BLaER1 (cell line): ENCODE measurements around the gene ASL.
A peak's percentile ranks its signal among the peaks of the same experiment; 100 is the strongest.
"Not testable (repeated sequence)": the region's sequence is repeated elsewhere in the genome, so short reads cannot be mapped to it uniquely, and the experiment has no call there.

Experiments used
- H3K27ac ChIP-seq: shearing (Covaris generic); formaldehyde crosslinking; 2 replicates; pipeline ENCODE4 v1.8.1; 2022
- H3K27me3 ChIP-seq: shearing (Covaris generic); formaldehyde crosslinking; 2 replicates; pipeline ENCODE4 v1.8.1; 2022
- H3K36me3 ChIP-seq: shearing (Covaris generic); formaldehyde crosslinking; 2 replicates; pipeline ENCODE4 v1.8.1; 2022
- H3K4me1 ChIP-seq: shearing (Covaris generic); formaldehyde crosslinking; 2 replicates; pipeline ENCODE4 v1.8.1; 2022
- H3K4me2 ChIP-seq: shearing (Covaris generic); formaldehyde crosslinking; 2 replicates; pipeline ENCODE4 v1.8.1; 2022
- H3K4me3 ChIP-seq: shearing (Covaris generic); formaldehyde crosslinking; 2 replicates; pipeline ENCODE4 v1.8.1; 2022
- H3K9ac ChIP-seq: shearing (Covaris generic); formaldehyde crosslinking; 2 replicates; pipeline ENCODE4 v1.8.1; 2022
- H3K9me3 ChIP-seq: shearing (Covaris generic); formaldehyde crosslinking; 2 replicates; pipeline ENCODE4 v1.8.1; 2022
- H4K20me1 ChIP-seq: shearing (Covaris generic); formaldehyde crosslinking; 2 replicates; pipeline ENCODE4 v1.8.1; 2022
- Cebpa-rat ChIP-seq: shearing (Covaris generic); IDR thresholded peaks from 2 replicates; pipeline ENCODE4 v1.8.1; 2022

ASL gene

DNA sequence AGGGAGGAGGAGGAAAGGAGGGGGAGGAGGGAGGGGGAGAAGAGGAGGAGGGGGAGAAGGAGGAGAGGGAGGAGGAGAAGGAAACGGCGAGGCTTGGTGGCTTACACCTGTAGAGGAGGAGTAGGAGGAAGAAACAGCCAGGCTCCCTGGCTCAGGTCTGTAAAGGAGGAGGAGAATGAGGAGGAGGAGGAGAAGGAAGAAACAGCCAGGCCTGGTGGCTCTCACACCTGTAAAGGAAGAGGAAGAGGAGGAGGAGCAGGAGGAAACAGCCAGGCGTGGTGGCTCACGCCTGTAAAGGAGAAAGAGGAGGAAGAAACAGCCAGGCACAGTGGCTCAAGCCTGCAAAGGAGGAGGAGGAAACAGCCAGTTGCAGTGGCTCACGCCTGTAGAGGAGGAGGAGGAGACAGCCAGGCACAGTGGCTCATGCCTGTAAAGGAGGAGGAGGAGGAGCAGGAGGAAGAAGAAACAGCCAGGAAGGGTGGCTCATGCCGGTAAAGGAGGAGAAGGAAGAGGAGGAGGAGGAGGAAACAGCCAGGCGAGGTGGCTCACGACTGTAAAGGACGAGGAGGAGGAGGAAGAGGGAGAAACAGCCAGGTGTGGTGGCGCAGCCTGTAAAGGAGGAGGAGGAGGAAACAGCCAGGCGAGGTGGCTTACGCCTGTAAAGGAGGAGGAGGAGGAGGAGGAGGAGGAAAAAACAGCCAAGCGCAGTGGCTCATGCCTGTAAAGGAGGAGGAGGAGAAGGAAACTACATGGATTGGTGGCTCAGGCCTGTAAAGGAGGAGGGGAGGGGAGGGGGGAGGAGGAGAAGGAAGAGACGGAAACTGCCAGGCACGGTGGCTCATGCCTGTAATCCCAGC lies 24.2 kb downstream of the ASL start:
- Histone ChIP-seq H3K4me3 (peak overlapping the region; percentile 64), H3K9ac (peak overlapping the region; percentile 71), H3K4me1 (peaks cover 13% of the 10 kb centered on the region), H3K36me3 (no peaks in the 10 kb centered on the region; the same call in 1 of the 2 replicates), H3K9me3 (no peaks in the 10 kb centered on the region), H4K20me1 (no peaks in the 10 kb centered on the region), H3K27ac (peak overlapping the region; percentile 76), H3K27me3 (no peaks in the 10 kb centered on the region), H3K4me2 (peak overlapping the region; percentile 85)
- no peak for TF ChIP-seq Cebpa-rat

GRCh38 chr7:66100408-66101050 lies 24.9 kb downstream of the ASL start:
- no peak for TF ChIP-seq Cebpa-rat
- H3K27me3 ChIP-seq = no peaks in the 10 kb centered on the region
- H3K4me3 ChIP-seq = peak overlapping the region; percentile 64
- no peaks in the 10 kb centered on the region for H3K9me3 ChIP-seq
- peak overlapping the region; percentile 71 for H3K9ac ChIP-seq
- peaks cover 13% of the 10 kb centered on the region for H3K4me1 ChIP-seq
- no peaks in the 10 kb centered on the region for H4K20me1 ChIP-seq
- H3K27ac ChIP-seq = peak overlapping the region; percentile 76
- H3K36me3 ChIP-seq = no peaks in the 10 kb centered on the region; the same call in 1 of the 2 replicates
- peak overlapping the region; percentile 85 for H3K4me2 ChIP-seq

DNA sequence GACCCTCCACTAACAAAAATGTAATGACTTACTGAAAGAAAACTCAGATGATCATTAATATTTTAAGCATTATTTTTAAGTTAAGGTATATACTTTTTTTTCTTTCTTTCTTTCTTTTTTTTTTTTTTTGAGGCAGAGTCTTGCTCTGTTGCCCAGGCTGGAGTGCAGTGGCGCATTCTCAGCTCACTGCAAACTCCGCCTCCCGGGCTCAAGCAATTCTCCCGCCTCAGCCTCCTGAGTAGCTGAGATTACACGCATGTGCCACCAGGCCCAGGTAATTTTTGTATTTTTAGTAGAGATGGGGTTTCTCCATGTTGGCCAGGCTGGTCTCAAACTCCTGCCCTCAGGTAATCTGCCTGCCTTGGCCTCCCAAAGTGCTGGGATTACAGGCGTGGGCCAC lies 26.5 kb downstream of the ASL start:
- H3K27me3 ChIP-seq, H3K27ac ChIP-seq, H4K20me1 ChIP-seq, H3K9me3 ChIP-seq, H3K9ac ChIP-seq, H3K36me3 ChIP-seq, H3K4me3 ChIP-seq, H3K4me2 ChIP-seq: not testable (repeated sequence)
- peaks cover 13% of the 10 kb centered on the region for H3K4me1 ChIP-seq

DNA sequence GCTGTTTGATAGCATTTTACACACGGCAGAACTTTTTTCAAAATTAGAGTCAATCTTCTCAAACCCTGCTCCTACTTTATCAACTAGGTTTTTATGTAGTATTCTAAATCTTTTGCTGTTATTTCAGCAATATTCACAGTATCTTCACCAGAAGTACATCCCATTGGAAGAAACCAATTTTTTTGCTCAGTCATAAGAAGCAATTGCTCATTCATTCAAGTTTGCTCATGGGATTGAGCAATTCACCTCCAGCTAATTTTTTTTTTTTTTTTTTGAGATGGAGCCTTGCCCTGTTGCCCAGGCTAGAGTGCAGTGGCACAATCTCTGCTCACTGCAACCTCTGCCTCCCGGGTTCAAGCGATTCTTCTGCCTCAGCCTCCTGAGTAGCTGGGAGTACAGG lies 28.4 kb downstream of the ASL start:
- H3K36me3 ChIP-seq, H3K4me3 ChIP-seq, H3K27ac ChIP-seq, H3K27me3 ChIP-seq, H3K4me2 ChIP-seq, H3K9ac ChIP-seq, H3K9me3 ChIP-seq, H4K20me1 ChIP-seq: not testable (repeated sequence)
- H3K4me1 ChIP-seq = peaks cover 13% of the 10 kb centered on the region

DNA sequence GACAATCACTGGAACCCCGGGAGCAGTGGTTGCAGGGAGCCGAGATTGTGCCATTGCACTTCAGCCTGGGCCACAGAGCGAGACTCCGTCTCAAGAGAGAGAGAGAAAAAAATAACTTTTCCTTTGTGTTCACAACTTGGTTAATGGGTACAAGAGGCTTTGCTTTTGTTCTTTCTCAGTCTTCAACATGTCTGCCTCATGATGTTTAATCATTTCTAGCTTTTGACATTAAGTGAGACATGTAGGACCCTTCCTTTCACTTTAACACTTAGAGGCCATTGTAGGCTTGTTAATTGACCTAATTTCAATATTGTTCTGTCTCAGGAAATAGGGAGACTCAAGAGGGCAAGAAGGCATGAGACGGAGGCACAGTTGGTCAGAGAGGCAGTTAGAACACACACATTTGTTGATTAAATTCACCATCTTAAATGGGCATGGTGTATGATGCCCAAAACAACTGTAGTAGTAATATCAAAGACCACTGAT lies 29.7 kb downstream of the ASL start:
- Histone ChIP-seq H4K20me1 (no peaks in the 10 kb centered on the region), H3K36me3 (peaks cover 3% of the 10 kb centered on the region; the same call in 1 of the 2 replicates), H3K4me1 (peaks cover 8% of the 10 kb centered on the region), H3K4me3 (no peak overlapping the region), H3K27ac (no peak overlapping the region), H3K9me3 (no peaks in the 10 kb centered on the region), H3K4me2 (no peak overlapping the region), H3K9ac (no peak overlapping the region), H3K27me3 (no peaks in the 10 kb centered on the region)
- TF ChIP-seq Cebpa-rat = no peak

GRCh38 chr7:66108410-66108809 lies 32.8 kb downstream of the ASL start:
- H3K36me3 ChIP-seq, H3K4me2 ChIP-seq, H3K4me1 ChIP-seq, H3K27ac ChIP-seq, H3K27me3 ChIP-seq, H3K9me3 ChIP-seq, H3K9ac ChIP-seq, H4K20me1 ChIP-seq, H3K4me3 ChIP-seq: not testable (repeated sequence)

DNA sequence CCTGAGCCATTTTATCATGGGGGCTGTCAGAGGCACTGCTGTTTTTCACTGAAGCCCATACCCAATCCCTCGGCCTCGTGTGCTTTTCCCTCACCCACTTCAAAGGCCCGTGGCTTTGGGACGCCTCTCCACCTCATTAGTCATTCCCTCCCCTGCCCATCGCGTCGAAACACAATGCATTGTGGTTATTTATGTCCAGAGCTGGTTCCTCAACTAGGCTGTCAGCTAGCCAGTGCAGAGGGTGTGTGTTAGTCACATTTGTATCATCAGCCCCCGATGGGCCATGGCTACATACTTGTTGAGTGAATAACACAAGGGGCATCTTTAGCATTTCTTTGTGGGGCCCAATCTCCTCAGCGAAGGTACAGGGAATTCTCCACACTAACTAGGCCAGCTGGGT lies 35.2 kb downstream of the ASL start:
- no peak overlapping the region for H3K27ac ChIP-seq
- no peak for TF ChIP-seq Cebpa-rat
- H3K36me3 ChIP-seq = peaks cover 8% of the 10 kb centered on the region
- H3K4me3 ChIP-seq = no peak overlapping the region
- no peak overlapping the region for H3K9ac ChIP-seq
- H3K4me1 ChIP-seq = peaks cover 14% of the 10 kb centered on the region
- no peaks in the 10 kb centered on the region for H3K27me3 ChIP-seq
- no peak overlapping the region for H3K4me2 ChIP-seq
- H3K9me3 ChIP-seq = no peaks in the 10 kb centered on the region
- peaks cover 4% of the 10 kb centered on the region for H4K20me1 ChIP-seq

DNA sequence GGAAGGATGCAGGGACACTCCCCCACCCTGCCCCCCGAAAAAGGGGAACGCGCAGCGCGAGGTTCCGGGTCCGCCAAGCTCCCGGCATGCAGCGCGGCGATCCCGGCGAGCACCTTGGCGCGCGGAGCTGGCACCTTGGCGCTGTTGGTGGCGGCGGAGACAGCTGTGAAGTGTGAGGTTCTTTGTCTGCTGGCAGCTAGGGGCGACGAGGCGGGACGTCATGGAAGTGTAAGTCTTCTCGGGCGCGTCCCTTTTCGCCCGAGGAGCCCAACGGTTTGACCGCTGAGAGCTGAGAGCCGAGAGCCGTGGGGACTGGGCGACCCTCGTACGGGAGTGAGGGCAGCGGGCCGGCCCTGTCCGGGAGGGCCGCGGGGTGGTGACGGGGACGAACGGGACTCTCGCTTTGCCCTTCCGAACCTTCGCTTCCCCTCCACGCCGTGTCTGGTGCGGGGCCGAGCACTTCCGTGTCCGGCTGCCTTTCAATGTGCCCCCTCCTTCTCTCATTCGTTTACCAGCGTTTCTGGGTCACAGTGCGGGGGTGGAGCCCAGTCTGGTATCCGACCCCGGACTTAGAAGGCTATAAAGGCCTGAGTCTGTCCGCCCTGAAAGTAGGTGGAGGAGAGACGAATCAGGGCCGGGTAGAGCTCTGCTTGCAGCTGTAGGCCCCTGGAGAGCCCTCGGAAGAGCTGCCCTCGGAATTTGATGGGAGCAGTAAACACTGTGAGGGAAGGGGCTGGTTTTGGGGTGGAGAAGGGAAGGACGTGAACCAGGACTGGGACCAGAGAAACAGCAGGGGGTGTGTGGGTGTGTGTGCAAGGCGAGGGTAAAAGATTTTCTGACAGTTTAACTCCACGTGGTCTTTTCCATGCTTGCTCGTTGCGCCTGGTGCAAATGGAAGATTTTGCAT lies 39.4 kb downstream of the ASL start, which contains the start of gene CRCP:
Gene CRCP (plus strand): TSS at position 105 of the 907 bp plus-strand sequence. CDS start 116 bp downstream, at position 221.
- H3K9me3 ChIP-seq = no peaks in the 10 kb centered on the region
- H3K27ac ChIP-seq = peak within 1 kb of the TSS; percentile 95
- H3K36me3 ChIP-seq = peaks cover 48% of the 10 kb centered on the region
- H3K4me2 ChIP-seq = peak within 1 kb of the TSS; percentile 87
- TF ChIP-seq Cebpa-rat = no peak
- H3K9ac ChIP-seq = peak within 1 kb of the TSS; percentile 94
- H3K27me3 ChIP-seq = no peaks in the 10 kb centered on the region
- H3K4me1 ChIP-seq = peaks cover 48% of the 10 kb centered on the region
- H3K4me3 ChIP-seq = peak within 1 kb of the TSS; percentile 83
- H4K20me1 ChIP-seq = peaks cover 46% of the 10 kb centered on the region

DNA sequence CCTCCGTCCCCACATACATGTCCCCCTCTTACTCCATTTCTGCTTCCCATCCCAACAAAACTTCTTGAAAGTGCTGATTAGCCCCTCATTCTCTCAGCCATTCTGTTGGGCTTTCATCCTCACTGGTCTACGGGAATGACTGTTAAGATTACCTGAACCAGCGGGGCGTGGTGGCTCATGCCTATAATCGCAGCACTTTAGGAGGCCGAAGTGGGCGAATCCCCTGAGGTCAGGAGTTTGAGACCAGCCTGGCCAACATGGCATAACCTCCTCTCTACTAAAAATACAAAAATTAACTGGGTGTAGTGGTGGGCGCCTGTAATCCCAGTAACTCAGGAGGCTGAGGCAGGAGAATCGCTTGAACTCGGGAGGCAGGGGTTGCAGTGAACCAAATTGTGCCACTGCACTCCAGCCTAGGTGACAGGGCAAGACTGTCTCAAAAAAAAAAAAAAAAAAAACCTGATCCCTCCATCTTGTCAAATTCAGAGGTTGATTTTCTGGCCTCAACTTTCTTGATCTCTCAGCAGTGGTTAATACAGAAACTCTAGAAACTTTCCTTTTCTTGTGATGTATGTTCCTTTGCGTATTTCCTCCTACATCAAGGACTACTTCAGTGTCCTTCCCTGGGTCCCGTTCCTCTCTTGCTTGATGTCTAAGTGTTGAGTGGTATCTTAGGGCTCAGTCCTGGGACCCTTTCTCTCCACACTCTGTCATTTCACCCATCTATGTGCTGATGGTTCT lies 41.2 kb downstream of the ASL start:
- not testable (repeated sequence) for H3K27me3 ChIP-seq, H3K27ac ChIP-seq, H3K9me3 ChIP-seq, H3K4me3 ChIP-seq
- H3K36me3 ChIP-seq = peaks cover 54% of the 10 kb centered on the region
- peak overlapping the region; percentile 94; the same call in 1 of the 2 replicates for H3K9ac ChIP-seq
- H3K4me2 ChIP-seq = peak overlapping the region; percentile 87
- H3K4me1 ChIP-seq = peaks cover 48% of the 10 kb centered on the region
- H4K20me1 ChIP-seq = peaks cover 64% of the 10 kb centered on the region
